ENCODE data around the gene SH2D4B.
"Not testable (repeated sequence)": the region's sequence is repeated elsewhere in the genome, so short reads cannot be mapped to it uniquely, and the experiment has no call there.

Gene SH2D4B

GRCh38 chr10:80542053-80542452 lies 4.4 kb downstream of the SH2D4B start:
- DNase-seq (ENCODE audit: low read depth in 2 of 2, low spot score in 1 of 2), result no peak

- DNase-seq (ENCODE audit: low read depth in 2 of 2, low spot score in 1 of 2), result no peak
Observed at GRCh38 chr10:80542652-80543318, 5.1 kb downstream of the SH2D4B start.

GRCh38 chr10:80543319-80543672 lies 5.6 kb downstream of the SH2D4B start:
- DNase-seq (ENCODE audit: low read depth in 2 of 2, low spot score in 1 of 2), result not testable (repeated sequence)

- no peak for DNase-seq (ENCODE audit: low read depth in 2 of 2, low spot score in 1 of 2)
Observed at GRCh38 chr10:80544316-80544953, 6.7 kb downstream of the SH2D4B start.

GRCh38 chr10:80545258-80545881 lies 7.7 kb downstream of the SH2D4B start:
- no peak for DNase-seq (ENCODE audit: low read depth in 2 of 2, low spot score in 1 of 2)

GRCh38 chr10:80552151-80552646 lies 14.5 kb downstream of the SH2D4B start:
- no peak for DNase-seq (ENCODE audit: low read depth in 2 of 2, low spot score in 1 of 2)

GRCh38 chr10:80553436-80553835 lies 15.7 kb downstream of the SH2D4B start:
- no peak for DNase-seq (ENCODE audit: low read depth in 2 of 2, low spot score in 1 of 2)

GRCh38 chr10:80554050-80554449 lies 16.3 kb downstream of the SH2D4B start:
- no peak for DNase-seq (ENCODE audit: low read depth in 2 of 2, low spot score in 1 of 2)

GRCh38 chr10:80555415-80555814 lies 17.7 kb downstream of the SH2D4B start:
- no peak for DNase-seq (ENCODE audit: low read depth in 2 of 2, low spot score in 1 of 2)

GRCh38 chr10:80561950-80562349 lies 24.2 kb downstream of the SH2D4B start:
- DNase-seq (ENCODE audit: low read depth in 2 of 2, low spot score in 1 of 2), result no peak

- no peak for DNase-seq (ENCODE audit: low read depth in 2 of 2, low spot score in 1 of 2)
Observed at GRCh38 chr10:80567292-80567691, 29.6 kb downstream of the SH2D4B start.

GRCh38 chr10:80569131-80569895 lies 31.6 kb downstream of the SH2D4B start:
- no peak for DNase-seq (ENCODE audit: low read depth in 2 of 2, low spot score in 1 of 2)

GRCh38 chr10:80571352-80571751 lies 33.6 kb downstream of the SH2D4B start:
- DNase-seq (ENCODE audit: low read depth in 2 of 2, low spot score in 1 of 2), result no peak

- no peak for DNase-seq (ENCODE audit: low read depth in 2 of 2, low spot score in 1 of 2)
Observed at GRCh38 chr10:80579181-80579763, 41.6 kb downstream of the SH2D4B start.

- DNase-seq (ENCODE audit: low read depth in 2 of 2, low spot score in 1 of 2), result no peak
Observed at GRCh38 chr10:80579849-80580637, 42.3 kb downstream of the SH2D4B start.

- no peak for DNase-seq (ENCODE audit: low read depth in 2 of 2, low spot score in 1 of 2)
Observed at GRCh38 chr10:80580638-80581468, 43.2 kb downstream of the SH2D4B start.

- no peak for DNase-seq (ENCODE audit: low read depth in 2 of 2, low spot score in 1 of 2)
Observed at GRCh38 chr10:80581469-80581835, 43.8 kb downstream of the SH2D4B start.

- no peak for DNase-seq (ENCODE audit: low read depth in 2 of 2, low spot score in 1 of 2)
Observed at GRCh38 chr10:80582286-80582960, 44.7 kb downstream of the SH2D4B start.

GRCh38 chr10:80583685-80584084 lies 46.0 kb downstream of the SH2D4B start:
- DNase-seq (ENCODE audit: low read depth in 2 of 2, low spot score in 1 of 2), result no peak

Measured in stimulated activated CD8-positive, alpha-beta memory T cell treated with anti-CD3 and anti-CD28 coated beads, Interleukin-4, amount 100 ng/mL, for 4 hours (primary cell).